ENCODE results near the gene ZNF346. TPM values are rescaled to one million over a fixed set of nuclear protein-coding genes. Genes with fewer than 3 reads are reported as not detected.

Gene ZNF346
- total RNA-seq, 1 donor from 2014 or later = 8.5 TPM

DNA sequence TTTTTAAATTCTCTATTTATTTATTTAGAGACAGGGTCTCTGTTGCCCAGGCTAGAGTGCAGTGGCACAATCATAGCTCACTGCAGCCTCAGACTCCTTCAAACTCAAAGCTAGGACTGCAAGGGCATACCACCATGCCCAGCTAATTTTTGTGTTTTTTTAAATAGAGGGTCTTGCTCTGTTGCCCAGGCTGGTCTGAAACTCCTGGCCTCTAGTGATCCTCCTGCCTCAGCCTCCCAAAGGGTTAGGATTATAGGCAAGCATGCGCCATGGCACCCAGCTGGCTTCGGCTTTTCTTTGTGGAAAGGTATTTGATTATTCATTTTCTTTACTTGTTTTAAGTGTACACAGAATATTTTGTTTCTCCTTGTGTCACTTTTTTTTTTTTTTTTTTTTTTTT is 5.2 kb downstream of the ZNF346 start:
- TF ChIP-seq, protein P1, sequence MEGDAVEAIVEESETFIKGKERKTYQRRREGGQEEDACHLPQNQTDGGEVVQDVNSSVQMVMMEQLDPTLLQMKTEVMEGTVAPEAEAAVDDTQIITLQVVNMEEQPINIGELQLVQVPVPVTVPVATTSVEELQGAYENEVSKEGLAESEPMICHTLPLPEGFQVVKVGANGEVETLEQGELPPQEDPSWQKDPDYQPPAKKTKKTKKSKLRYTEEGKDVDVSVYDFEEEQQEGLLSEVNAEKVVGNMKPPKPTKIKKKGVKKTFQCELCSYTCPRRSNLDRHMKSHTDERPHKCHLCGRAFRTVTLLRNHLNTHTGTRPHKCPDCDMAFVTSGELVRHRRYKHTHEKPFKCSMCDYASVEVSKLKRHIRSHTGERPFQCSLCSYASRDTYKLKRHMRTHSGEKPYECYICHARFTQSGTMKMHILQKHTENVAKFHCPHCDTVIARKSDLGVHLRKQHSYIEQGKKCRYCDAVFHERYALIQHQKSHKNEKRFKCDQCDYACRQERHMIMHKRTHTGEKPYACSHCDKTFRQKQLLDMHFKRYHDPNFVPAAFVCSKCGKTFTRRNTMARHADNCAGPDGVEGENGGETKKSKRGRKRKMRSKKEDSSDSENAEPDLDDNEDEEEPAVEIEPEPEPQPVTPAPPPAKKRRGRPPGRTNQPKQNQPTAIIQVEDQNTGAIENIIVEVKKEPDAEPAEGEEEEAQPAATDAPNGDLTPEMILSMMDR (IDR thresholded peaks at IDR 0.05; ENCODE audit: borderline replicate concordance) = no peak
- intact Hi-C loops (cut with micrococcal nuclease) = no loop called here
- peaks cover 15% of the 10 kb centered on the region for H3K36me3 ChIP-seq
- H3K4me3 ChIP-seq = no peak overlapping the region
- H3K27me3 ChIP-seq (ENCODE audit: low read depth) = no peaks in the 10 kb centered on the region
- no peak for DNase-seq
- no peak overlapping the region for H3K27ac ChIP-seq (replicated peaks)
- peaks cover 25% of the 10 kb centered on the region for H3K4me1 ChIP-seq
- H3K9me3 ChIP-seq (replicated peaks) = peaks cover 16% of the 10 kb centered on the region

DNA sequence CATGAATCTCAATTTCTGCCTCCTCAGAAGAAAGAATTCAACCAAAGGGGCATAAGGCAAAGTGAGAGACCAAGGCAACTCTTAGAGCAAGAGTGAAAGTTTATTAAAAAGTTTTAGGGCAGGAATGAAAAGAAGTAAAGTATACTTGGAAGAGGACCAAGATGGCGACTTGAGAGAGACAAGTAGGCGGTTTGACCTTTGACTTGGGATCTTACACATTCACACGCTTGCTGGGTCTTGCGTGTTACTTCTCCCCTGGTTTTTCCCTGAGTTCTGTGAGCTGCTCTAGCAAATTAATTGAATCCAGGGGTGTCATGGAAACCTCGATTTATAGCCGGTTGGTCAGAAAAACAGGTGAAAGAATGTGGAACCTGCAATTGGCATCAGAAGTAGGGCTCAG is 7.0 kb downstream of the ZNF346 start:
- intact Hi-C loops (cut with micrococcal nuclease) = no loop called here
- peaks cover 9% of the 10 kb centered on the region for H3K4me1 ChIP-seq
- H3K27ac ChIP-seq (replicated peaks) = no peak overlapping the region
- TF ChIP-seq, protein P1 (IDR thresholded peaks at IDR 0.05; ENCODE audit: borderline replicate concordance) = no peak
- no peak for DNase-seq
- H3K36me3 ChIP-seq = peaks cover 15% of the 10 kb centered on the region
- no peak overlapping the region for H3K4me3 ChIP-seq
- peaks cover 16% of the 10 kb centered on the region for H3K9me3 ChIP-seq (replicated peaks)
- no peaks in the 10 kb centered on the region for H3K27me3 ChIP-seq (ENCODE audit: low read depth)

DNA sequence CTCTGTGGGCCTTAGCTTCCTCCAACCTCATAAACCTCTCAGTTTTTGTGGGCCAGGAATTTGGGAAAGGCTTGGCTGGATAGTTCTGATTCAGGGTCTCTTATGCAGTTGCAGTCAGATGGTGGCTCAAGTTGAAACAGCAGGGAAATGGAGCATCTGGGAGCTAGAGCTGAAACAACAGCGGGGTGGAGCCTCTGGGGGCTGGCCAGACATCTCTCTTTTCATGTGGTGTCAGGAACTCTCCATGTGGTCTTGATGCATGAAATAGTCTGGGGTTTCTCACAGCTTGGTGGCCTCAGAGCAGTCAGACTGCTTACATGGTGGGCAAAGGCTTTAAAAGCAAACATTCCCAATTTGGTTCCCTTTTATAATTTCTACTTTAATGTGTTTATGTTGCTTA is 13.5 kb downstream of the ZNF346 start:
- Histone ChIP-seq H3K4me3 (no peak overlapping the region), H3K9me3 (replicated peaks) (peaks cover 12% of the 10 kb centered on the region), H3K36me3 (peaks cover 8% of the 10 kb centered on the region), H3K27ac (replicated peaks) (no peak overlapping the region), H3K4me1 (peaks cover 6% of the 10 kb centered on the region), H3K27me3 (ENCODE audit: low read depth) (no peaks in the 10 kb centered on the region)
- intact Hi-C loops (cut with micrococcal nuclease) = no loop called here
- no peak for DNase-seq
- TF ChIP-seq, protein P1 (IDR thresholded peaks at IDR 0.05; ENCODE audit: borderline replicate concordance) = no peak

DNA sequence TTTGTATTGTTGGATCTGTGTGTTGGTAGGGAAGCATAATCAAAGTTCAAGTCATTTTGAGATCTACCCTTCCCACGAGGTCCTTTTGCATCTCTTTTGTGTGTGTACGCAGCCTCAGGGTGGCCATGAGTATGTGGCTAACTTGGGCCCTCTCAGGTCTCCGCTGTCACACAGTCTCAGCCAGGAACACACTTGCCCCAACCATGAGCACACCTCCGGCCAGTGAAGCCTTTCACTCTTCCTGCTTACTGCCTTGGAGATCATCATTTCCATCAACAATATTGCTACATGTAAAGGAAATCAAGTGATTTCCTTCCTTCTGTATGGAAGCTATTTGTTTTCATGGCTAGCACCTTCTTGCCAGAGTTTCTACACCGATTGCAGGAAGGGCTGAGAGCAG is 13.9 kb downstream of the ZNF346 start:
- DNase-seq = no peak
- H3K27ac ChIP-seq (replicated peaks) = no peak overlapping the region
- no peak overlapping the region for H3K4me3 ChIP-seq
- H3K36me3 ChIP-seq = peaks cover 12% of the 10 kb centered on the region
- no peaks in the 10 kb centered on the region for H3K27me3 ChIP-seq (ENCODE audit: low read depth)
- H3K9me3 ChIP-seq (replicated peaks) = peaks cover 7% of the 10 kb centered on the region
- TF ChIP-seq, protein P1 (IDR thresholded peaks at IDR 0.05; ENCODE audit: borderline replicate concordance) = no peak
- H3K4me1 ChIP-seq = peaks cover 6% of the 10 kb centered on the region
- intact Hi-C loops (cut with micrococcal nuclease) = no loop called here

DNA sequence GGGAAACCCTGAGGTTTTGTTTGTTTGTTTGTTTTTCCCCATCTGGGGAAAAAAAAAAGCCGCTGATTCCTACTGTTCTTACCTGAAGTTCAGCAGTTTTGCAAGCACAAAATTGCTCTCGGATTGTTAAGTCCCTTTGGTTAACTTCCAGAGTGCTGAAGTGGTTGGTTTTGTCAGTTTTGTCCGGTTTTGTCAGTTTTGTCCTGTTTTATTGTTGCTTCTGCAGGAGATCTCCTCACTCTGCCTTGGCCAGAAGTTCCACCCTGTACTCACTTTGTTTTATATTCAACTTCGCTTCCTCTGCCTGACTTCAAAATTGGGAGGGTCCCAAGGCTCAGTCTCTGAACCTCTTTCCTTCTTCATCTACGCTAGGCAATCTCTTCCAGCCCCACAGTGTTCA is 14.4 kb downstream of the ZNF346 start:
- Histone ChIP-seq H3K36me3 (peaks cover 16% of the 10 kb centered on the region), H3K27me3 (ENCODE audit: low read depth) (no peaks in the 10 kb centered on the region), H3K27ac (replicated peaks) (no peak overlapping the region), H3K4me1 (peaks cover 6% of the 10 kb centered on the region), H3K9me3 (replicated peaks) (peaks cover 3% of the 10 kb centered on the region), H3K4me3 (no peak overlapping the region)
- no peak for DNase-seq
- intact Hi-C loops (cut with micrococcal nuclease) = no loop called here
- TF ChIP-seq, protein P1 (IDR thresholded peaks at IDR 0.05; ENCODE audit: borderline replicate concordance) = no peak

Data from left ventricle myocardium inferior (tissue), 1 donor.